ENCODE data around the gene KIF4B.

GRCh38 chr5:155008669-155009068 is 4.9 kb upstream of the KIF4B start:
- TF ChIP-seq CTCF (IDR thresholded peaks at IDR 0.05; ENCODE audit: low read depth, low read length, poor library complexity, severe bottlenecking) (no peak), EZH2phosphoT487 (IDR thresholded peaks at IDR 0.05; ENCODE audit: borderline replicate concordance, low read length) (no peak)
